ENCODE measurements around the gene CD300LG. TPM values are rescaled to one million over a fixed set of nuclear protein-coding genes. Genes with fewer than 3 reads are reported as not detected.
"Not testable (repeated sequence)": the region's sequence is repeated elsewhere in the genome, so short reads cannot be mapped to it uniquely, and the experiment has no call there.

Gene CD300LG
- total RNA-seq, 1 donor from 2014 or later = 13.7 TPM

GRCh38 chr17:43873091-43873490, 26.1 kb downstream of the CD300LG start:
- intact Hi-C loops (cut with DNase I) = loop anchor here (10.0 kb wide), 1 partner anchor 122 kb away; no protein-coding TSS in a partner anchor
- no peak for DNase-seq (ENCODE audit: low spot score)

GRCh38 chr17:43873815-43874214, 26.8 kb downstream of the CD300LG start:
- DNase-seq (ENCODE audit: low spot score) = no peak
- intact Hi-C loops (cut with DNase I) = loop anchor here (10.0 kb wide), 1 partner anchor 121 kb away; no protein-coding TSS in a partner anchor

DNA sequence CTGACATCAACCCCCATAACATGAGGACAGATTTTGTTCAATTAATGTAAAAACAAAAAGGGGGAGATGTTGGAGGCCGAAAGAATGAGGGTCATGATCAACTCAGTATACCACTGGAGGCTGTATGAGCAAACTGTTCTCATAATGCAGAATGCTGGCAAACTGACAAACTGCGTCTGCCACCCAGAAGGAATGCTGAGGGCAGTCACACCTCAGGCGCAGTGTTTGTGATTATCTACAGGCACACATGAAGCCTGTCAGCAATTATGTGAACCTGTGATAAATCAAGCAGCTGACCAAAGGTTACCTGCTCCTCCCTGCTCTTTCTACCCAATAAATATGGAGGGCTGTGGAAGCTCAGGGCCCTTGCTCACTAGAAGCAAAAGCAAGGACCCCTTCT, 27.3 kb downstream of the CD300LG start:
- no peak for DNase-seq (ENCODE audit: low spot score)
- intact Hi-C loops (cut with DNase I) = loop anchor here (10.0 kb wide), 1 partner anchor 121 kb away; no protein-coding TSS in a partner anchor

- intact Hi-C loops (cut with DNase I) = loop anchor here (10.0 kb wide), 1 partner anchor 119 kb away; no protein-coding TSS in a partner anchor
- DNase-seq (ENCODE audit: low spot score) = no peak
Observed at GRCh38 chr17:43875476-43876147, 28.6 kb downstream of the CD300LG start.

GRCh38 chr17:43877031-43877430, 30.1 kb downstream of the CD300LG start:
- no peak for DNase-seq (ENCODE audit: low spot score)
- intact Hi-C loops (cut with DNase I) = loop anchor here (10.0 kb wide), 1 partner anchor 118 kb away; no protein-coding TSS in a partner anchor

- intact Hi-C loops (cut with DNase I) = loop anchor here (10.0 kb wide), 1 partner anchor 117 kb away; no protein-coding TSS in a partner anchor
- DNase-seq (ENCODE audit: low spot score) = no peak
Observed at GRCh38 chr17:43877451-43878155, 30.6 kb downstream of the CD300LG start.

DNA sequence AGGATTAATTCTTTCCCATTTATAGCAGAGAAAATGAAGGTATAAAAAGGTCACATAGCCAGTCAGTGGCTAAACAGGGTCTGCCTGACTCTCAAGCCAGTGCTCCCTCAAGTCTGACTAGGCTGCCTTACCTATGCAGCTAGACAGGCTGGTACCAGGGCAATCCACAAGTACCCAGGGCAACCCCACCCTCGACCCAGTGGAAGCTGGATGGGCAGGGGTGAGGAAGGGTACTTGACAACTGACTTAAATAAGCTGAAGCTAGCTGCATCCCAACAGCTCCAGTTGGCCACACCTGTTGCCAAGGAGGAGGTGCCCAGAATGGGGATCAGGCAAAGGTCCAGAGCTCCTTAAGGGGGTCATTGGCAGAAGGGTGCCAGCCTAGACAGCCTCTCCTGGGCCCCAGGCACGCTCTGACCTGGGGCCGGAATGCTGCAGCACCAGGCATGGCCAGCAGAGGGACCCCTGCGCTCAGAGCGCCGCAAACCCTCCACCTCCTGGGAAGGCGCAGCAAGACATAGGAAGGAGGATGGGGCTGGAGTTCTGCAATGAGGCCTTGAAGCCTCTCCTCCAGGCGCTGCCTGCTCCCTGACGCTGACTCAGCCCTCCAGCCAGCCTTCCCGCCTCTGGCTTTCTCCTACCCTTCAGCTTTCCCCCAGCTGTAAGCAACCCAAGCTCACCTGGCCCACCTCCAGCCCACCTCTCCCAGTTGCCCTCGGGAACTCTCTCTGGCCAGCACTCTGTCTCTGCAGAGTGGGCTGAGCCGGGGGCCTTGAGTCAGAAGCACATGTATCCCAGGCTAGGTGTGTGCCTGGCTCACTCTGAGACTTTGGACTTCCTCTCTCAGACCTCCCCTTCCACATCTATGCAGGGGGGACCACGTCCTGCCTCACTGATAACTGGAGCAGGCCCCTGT, 31.5 kb downstream of the CD300LG start:
- intact Hi-C loops (cut with DNase I) = loop anchor here (10.0 kb wide), 1 partner anchor 116 kb away; no protein-coding TSS in a partner anchor
- DNase-seq (ENCODE audit: low spot score) = peak; percentile 87

- intact Hi-C loops (cut with DNase I) = loop anchor here (10.0 kb wide), 1 partner anchor 115 kb away; no protein-coding TSS in a partner anchor
- DNase-seq (ENCODE audit: low spot score) = no peak
Observed at GRCh38 chr17:43879723-43880419, 32.9 kb downstream of the CD300LG start.

DNA sequence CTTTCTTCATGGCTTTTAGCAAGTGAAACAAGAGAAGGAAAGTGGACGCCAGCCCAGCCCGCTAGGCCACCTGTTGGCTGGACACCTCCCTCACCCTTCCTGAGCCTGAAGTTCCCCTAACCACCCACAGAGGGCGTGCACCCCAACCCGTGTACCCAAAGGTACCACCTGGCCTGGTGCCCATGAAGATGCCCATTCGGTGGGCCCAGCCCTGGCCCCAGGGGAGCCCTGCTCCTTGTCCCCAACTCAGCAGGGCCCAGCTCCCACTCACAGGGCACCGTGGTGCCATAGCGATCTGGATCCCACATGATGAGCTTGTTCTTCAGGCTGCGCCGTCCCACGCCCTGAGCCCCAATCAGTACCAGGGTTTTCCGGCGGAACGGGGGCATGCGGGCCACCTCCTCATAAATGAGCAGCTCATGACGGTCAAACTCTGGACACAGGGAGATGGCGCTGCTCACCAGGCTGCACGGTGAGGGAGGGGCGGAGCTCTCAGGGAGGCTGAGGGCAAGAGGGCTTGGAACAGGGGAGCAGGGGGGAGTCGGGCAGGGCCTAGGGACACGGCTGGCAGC, 33.5 kb downstream of the CD300LG start:
- intact Hi-C loops (cut with DNase I) = no loop called here
- no peak for DNase-seq (ENCODE audit: low spot score)

GRCh38 chr17:43881181-43881580, 34.2 kb downstream of the CD300LG start:
- intact Hi-C loops (cut with DNase I) = no loop called here
- DNase-seq (ENCODE audit: low spot score) = no peak

DNA sequence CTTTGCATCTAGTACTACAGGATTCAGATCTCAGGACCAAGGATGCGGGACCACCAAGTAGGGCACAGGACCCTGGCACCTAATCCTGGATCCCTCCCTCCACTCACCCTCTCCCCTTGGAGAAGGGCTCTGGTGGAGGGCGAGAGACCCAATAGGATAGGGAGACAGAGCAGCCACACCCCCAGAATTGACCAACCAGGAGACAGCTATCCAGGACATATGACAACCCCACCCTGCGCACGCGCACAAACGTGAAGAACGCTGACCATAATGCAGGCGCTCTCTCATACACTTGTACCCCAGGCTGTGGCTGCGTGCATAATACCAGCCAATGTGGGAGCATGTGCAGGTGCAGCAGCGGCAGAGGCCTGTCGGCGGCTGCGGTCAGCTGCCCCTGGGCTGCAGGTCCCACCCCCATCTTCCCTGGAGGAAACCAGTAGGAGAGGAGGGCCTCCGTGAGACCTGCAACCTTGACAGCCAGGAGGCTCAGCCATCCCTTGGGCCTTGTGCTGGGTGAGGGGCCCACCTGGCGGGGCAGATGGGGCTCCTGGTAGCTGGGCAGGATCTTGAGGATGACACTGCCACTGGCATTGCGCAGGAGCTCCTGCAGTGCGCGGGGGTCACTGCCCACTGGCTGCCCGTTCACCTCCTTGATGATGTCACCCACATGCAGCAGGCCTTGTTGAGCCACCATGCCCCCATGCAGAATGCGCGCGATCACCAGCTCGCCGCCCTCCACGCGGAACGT, 35.0 kb downstream of the CD300LG start:
- intact Hi-C loops (cut with DNase I) = no loop called here
- no peak for DNase-seq (ENCODE audit: low spot score)

- intact Hi-C loops (cut with DNase I) = no loop called here
Observed at GRCh38 chr17:43882761-43883415, 35.9 kb downstream of the CD300LG start.

GRCh38 chr17:43888548-43888947, 41.6 kb downstream of the CD300LG start:
- intact Hi-C loops (cut with DNase I) = no loop called here
- DNase-seq (ENCODE audit: low spot score) = no peak

More at GRCh38 chr17:43882761-43883415, 35.9 kb downstream of the CD300LG start:
- no peak for DNase-seq (ENCODE audit: low spot score)

DNA sequence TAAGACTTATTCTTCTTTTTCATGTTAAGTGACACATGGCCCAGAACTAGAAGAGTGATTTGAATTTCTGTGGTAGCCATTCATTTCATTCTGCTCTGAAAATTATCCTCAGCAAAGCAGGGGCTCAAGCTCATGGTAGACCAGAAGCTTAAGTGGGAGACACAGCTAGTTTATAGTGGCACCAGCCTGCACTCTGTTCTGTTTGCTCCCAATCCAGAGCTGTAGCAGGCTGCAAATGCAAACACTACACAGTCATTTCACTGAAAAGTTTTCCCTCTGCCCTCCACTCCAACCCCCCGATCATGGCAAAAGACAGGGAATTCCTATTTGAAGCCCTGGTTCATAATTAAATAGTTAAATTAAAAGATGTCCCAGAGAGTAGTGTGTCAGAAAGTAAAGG, 43.3 kb downstream of the CD300LG start:
- intact Hi-C loops (cut with DNase I) = no loop called here
- no peak for DNase-seq (ENCODE audit: low spot score)

GRCh38 chr17:43891851-43892646, 45.1 kb downstream of the CD300LG start:
- DNase-seq (ENCODE audit: low spot score) = no peak
- intact Hi-C loops (cut with DNase I) = no loop called here

DNA sequence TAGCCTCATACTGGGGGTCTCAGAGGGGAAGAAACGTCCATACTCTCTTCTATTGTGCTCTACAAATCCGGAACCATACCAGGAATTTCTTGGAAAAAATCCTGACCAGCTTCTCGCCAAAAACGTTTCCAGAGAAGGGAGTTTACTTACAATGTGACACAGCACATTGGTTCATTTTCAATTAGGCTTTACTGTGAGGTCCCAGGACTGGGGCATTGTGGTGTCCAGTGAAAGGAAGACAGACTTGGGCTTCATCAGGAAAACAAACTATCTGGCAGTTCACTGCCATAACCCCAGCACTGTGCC, 45.6 kb downstream of the CD300LG start:
- intact Hi-C loops (cut with DNase I) = no loop called here
- DNase-seq (ENCODE audit: low spot score) = no peak

DNA sequence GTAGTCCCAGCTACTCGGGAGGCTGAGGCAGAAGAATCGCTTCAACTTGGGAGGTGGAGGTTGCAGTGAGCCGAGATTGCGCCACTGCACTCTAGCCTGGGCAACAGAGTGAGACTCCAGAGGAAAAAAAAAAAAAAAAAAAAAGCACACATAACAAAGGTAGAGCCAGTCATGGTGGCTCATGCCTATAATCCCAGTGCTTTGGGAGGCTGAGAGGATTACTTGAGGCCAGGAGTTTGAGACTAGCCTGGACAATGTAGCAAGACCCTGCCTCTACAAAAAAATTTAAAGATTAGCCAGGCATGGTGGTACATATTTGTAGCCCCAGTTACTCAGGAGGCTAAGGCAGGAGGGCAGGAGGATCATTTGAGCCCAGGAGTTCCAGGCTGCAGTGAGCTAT, 47.5 kb downstream of the CD300LG start:
- DNase-seq (ENCODE audit: low spot score); intact Hi-C loops (cut with DNase I): not testable (repeated sequence)

Data from cardiac septum (tissue), 1 donor.